ENCODE data around the gene RPL10A.

DNA sequence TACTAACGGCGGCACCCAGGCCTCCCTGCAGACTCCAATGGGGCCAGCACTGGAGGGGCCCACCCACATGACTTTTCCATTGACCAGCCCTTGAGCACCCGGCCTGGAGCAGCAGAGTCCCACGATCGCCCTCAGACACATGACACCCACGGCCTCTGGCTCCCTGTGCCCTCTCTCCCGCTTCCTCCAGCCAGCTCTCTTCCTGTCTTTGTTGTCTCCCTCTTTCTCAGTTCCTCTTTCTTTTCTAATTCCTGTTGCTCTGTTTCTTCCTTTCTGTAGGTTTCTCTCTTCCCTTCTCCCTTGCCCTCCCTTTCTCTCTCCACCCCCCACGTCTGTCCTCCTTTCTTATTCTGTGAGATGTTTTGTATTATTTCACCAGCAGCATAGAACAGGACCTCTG, 42.1 kb upstream of the RPL10A start:
- TF ChIP-seq CTCF (IDR thresholded peaks at IDR 0.05) = no peak
- TF ChIP-seq POLR2A (IDR thresholded peaks at IDR 0.05) = no peak
- TF ChIP-seq EP300 (IDR thresholded peaks at IDR 0.05; ENCODE audit: low read depth) = no peak
- no peak for TF ChIP-seq POLR2AphosphoS5 (IDR thresholded peaks at IDR 0.05)

All from transverse colon (tissue), 4 donors.